Measurements from ENCODE around the gene CDC25B. TPM values are rescaled to one million over a fixed set of nuclear protein-coding genes. Genes with fewer than 3 reads are reported as not detected.

Gene CDC25B
- total RNA-seq, 2 donors from 2014 or later: 24.0 to 24.2 TPM

DNA sequence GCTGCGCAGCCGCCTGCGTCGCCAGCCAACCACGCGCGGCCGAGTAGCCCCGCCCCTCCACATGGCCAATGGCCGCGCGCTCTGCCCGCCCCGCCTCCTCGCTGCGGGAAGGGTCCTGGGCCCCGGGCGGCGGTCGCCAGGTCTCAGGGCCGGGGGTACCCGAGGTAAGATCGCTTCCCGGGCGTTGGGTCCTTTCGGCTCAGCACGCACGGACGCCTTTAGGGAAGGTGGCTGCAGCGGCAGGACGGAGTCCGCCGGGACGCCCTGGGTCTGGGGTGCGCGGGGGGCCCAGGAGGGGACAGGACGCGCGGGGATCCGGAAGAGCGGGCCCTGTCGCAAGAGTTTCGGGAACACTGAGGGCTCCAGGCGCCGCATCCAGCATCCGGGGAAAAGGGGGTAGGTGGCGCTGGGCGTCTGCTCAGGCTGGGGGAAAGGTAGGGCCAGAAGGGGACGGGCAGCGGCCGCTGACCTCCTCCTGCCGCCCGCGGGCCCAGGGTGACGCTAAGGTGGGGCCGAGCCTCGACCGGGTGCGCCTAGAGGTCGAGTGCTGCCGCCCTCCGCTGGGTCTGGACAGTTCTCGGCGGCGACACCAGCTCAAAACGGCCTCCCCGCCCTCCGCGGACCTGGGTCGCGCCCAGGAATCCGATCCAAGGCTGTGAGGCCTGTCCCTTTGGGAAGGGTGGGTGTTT lies 50.8 kb downstream of the CDC25B start, which contains the start of gene MAVS:
MAVS (plus strand) TSS at position 95 of the 689 bp plus-strand sequence. CDS start 7,791 bp downstream, outside the sequence.
- peak; percentile 96 for DNase-seq (ENCODE audit: low spot score)
- intact Hi-C loops (cut with DNase I): no loop called here

DNA sequence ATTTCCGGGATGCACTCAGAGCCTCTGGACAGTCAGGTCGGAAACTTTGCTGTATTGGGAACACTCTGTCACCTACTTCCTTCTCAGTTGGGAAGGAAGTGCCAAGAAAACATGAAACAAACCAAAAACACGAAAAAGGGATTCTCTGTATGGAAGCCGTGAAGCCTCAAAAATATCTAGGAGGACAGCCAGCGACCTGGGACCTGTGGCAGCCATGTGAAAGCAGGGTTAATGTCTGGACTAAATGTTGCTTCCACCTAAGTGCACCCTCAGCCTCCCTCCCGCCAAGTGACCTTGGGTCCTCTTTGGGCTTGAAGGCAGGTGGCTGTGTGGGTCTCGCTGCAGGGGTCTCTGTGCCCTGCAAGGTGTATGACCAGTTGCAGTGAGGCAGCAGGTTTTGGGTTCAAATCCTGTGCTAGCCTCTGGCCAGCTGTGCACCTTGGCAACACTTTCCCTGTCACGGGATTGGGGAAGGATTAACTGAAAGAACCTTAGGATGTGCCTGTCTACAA lies 51.4 kb downstream of the CDC25B start:
- DNase-seq (ENCODE audit: low spot score): no peak
- intact Hi-C loops (cut with DNase I): no loop called here

DNA sequence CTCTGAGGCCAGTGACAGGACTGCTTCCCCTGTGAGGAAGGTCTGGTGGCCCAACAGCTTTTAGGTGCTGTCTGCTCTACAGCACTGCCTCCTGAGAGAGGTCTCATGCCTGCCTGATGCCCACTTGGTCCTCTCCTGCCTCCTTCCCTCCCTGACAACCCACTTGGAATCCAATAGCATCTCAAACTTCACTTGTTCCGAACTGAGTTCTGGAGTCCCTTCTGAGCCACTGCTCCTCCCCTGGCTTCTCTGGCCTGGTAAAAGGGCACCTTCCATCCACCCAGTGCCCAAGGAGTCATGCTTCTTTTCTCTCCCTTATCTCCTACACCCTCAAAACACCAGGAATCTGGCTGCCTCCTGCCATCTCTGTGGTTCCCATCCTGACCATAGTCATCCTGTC lies 52.5 kb downstream of the CDC25B start:
- no peak for DNase-seq (ENCODE audit: low spot score)
- intact Hi-C loops (cut with DNase I): no loop called here

DNA sequence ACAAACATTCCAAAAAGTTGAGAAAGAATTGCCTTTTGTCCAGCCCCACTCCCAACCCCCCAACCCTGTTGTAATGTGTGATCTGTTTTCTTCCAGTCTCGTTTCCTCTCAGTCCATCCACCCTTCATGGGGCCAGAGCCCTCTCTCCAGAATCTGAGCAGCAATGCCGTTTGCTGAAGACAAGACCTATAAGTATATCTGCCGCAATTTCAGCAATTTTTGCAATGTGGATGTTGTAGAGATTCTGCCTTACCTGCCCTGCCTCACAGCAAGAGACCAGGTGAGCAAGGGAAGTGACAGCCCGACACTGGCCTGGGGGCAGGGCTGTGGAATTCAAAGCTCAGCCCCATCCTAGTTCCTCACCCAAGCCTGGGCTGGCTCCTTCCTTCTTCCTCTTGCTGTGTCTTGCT lies 58.4 kb downstream of the CDC25B start:
- intact Hi-C loops (cut with DNase I): no loop called here
- no peak for DNase-seq (ENCODE audit: low spot score)

Other genes starting within 250 kb of the CDC25B start
- gene GFRA4, start 132.9 kb upstream of the CDC25B start, total RNA-seq: not detected
- gene ADAM33, start 114.3 kb upstream of the CDC25B start, total RNA-seq: 10 to 100 TPM; 52.0 to 70.3 TPM
- gene SIGLEC1, start 83.7 kb upstream of the CDC25B start, total RNA-seq: 10 to 100 TPM; 12.6 to 41.1 TPM
- gene HSPA12B, start 63.6 kb upstream of the CDC25B start, total RNA-seq: 10 to 100 TPM; 18.0 to 18.5 TPM
- 10 to 100 TPM; 14.6 to 20.2 TPM for gene ADISSP, start 28.6 kb upstream of the CDC25B start, total RNA-seq
- gene SPEF1, start 14.9 kb upstream of the CDC25B start, total RNA-seq: not detected
- 100 to 1,000 TPM in 1 of 2 donors, 10 to 100 TPM in 1; 97.4 to 119 TPM for gene CENPB, start 9.6 kb upstream of the CDC25B start, total RNA-seq
- gene AP5S1, start 24.2 kb downstream of the CDC25B start, total RNA-seq: 10 to 100 TPM in 1 of 2 donors, 1 to 10 TPM in 1; 8.8 to 11.2 TPM
- gene MAVS, start 50.5 kb downstream of the CDC25B start, total RNA-seq: 10 to 100 TPM; 26.2 to 27.1 TPM
- gene PANK2, start 93.1 kb downstream of the CDC25B start, total RNA-seq: 10 to 100 TPM; 27.0 to 31.5 TPM
- 10 to 100 TPM; 14.3 to 16.2 TPM for gene RNF24, start 219.2 kb downstream of the CDC25B start, total RNA-seq

Data from posterior vena cava (tissue), 2 donors.